GM23338 (cell line): ENCODE data around the gene NTNG2. TPM values are rescaled to one million over a fixed set of nuclear protein-coding genes. Genes with fewer than 3 reads are reported as not detected.

Experiments
- ATAC-seq: fragments of 200-7000 bp; cut with Tn5 transposase; 3 replicates; pipeline ENCODE4 v1.9.1; 2020
- DNase-seq: peaks from one replicate; pipeline ENCODE4 v3.0.0-alpha.2; 2015; ENCODE audit warnings: low spot score
- H2AFZ ChIP-seq: fragments of 200-600 bp; sonication (generic); 2 replicates; pipeline ENCODE4 v1.8.0; 2016; ENCODE audit warnings: antibody characterized with exemption, mild to moderate bottlenecking, moderate library complexity
- H3F3A ChIP-seq: fragments of 200-600 bp; sonication (generic); replicated peaks from 2 replicates; pipeline ENCODE4 v1.8.0; 2017; ENCODE audit warnings: antibody characterized with exemption, mixed run types, low read depth
- H3K27ac ChIP-seq: fragments of 200-600 bp; sonication (generic); 2 replicates; pipeline ENCODE4 v1.6.1; 2016; ENCODE audit warnings: low read depth
- H3K27me3 ChIP-seq: fragments of 200-600 bp; sonication (generic); 2 replicates; pipeline ENCODE4 v1.8.0; 2016; ENCODE audit warnings: mild to moderate bottlenecking, mixed run types, moderate library complexity; ENCODE audit not compliant: insufficient read depth
- H3K36me3 ChIP-seq: fragments of 200-600 bp; sonication (generic); 2 replicates; pipeline ENCODE4 v1.8.0; 2016; ENCODE audit warnings: mild to moderate bottlenecking; ENCODE audit not compliant: insufficient read depth
- H3K4me1 ChIP-seq: fragments of 200-600 bp; sonication (generic); 2 replicates; pipeline ENCODE4 v1.8.0; 2016; ENCODE audit warnings: mild to moderate bottlenecking, moderate library complexity; ENCODE audit not compliant: insufficient read depth
- H3K4me2 ChIP-seq: fragments of 200-600 bp; sonication (generic); 2 replicates; pipeline ENCODE4 v1.7.1; 2017; ENCODE audit warnings: mixed run types
- H3K4me3 ChIP-seq: fragments of 200-600 bp; sonication (generic); 2 replicates; pipeline ENCODE4 v1.6.1; 2016; ENCODE audit warnings: mixed run types
- H3K79me2 ChIP-seq: fragments of 200-600 bp; sonication (generic); replicated peaks from 2 replicates; pipeline ENCODE4 v1.8.0; 2017; ENCODE audit warnings: mild to moderate bottlenecking; ENCODE audit not compliant: insufficient read depth
- H3K9me2 ChIP-seq: fragments of 200-600 bp; sonication (generic); 2 replicates; pipeline ENCODE4 v1.8.0; 2017; ENCODE audit not compliant: insufficient read depth
- H4K20me1 ChIP-seq: fragments of 200-600 bp; sonication (generic); replicated peaks from 2 replicates; pipeline ENCODE4 v1.8.0; 2017; ENCODE audit warnings: mild to moderate bottlenecking; ENCODE audit not compliant: insufficient read depth
- H3K27ac Mint-ChIP-seq: 2 replicates; pipeline ENCODE4 v1.8.0; 2020; ENCODE audit warnings: inconsistent platforms, mild to moderate bottlenecking, moderate library complexity, mixed read lengths
- H3K27me3 Mint-ChIP-seq: 3 replicates; pipeline ENCODE4 v1.8.0; 2022; ENCODE audit warnings: low read depth, mild to moderate bottlenecking, moderate library complexity, mixed read lengths, inconsistent platforms; ENCODE audit not compliant: insufficient read depth, poor library complexity
- H3K36me3 Mint-ChIP-seq: 3 replicates; pipeline ENCODE4 v1.8.0; 2021; ENCODE audit warnings: low read depth, mild to moderate bottlenecking, inconsistent platforms, moderate library complexity, mixed read lengths
- H3K4me1 Mint-ChIP-seq: 3 replicates; pipeline ENCODE4 v1.8.0; 2020; ENCODE audit warnings: mild to moderate bottlenecking, inconsistent platforms, mixed read lengths
- H3K4me3 Mint-ChIP-seq: 3 replicates; pipeline ENCODE4 v1.8.0; 2021; ENCODE audit warnings: moderate library complexity, mild to moderate bottlenecking, inconsistent platforms, mixed read lengths
- H3K9me3 Mint-ChIP-seq: 3 replicates; pipeline ENCODE4 v1.8.0; 2020; ENCODE audit warnings: moderate library complexity, mild to moderate bottlenecking, inconsistent platforms, mixed read lengths
- CREB1 ChIP-seq: fragments of 250-450 bp; sonication (Bioruptor Pico); IDR thresholded peaks from 2 replicates; pipeline ENCODE4 v1.5.0; 2020; ENCODE audit warnings: low read depth, mild to moderate bottlenecking, moderate library complexity
- ETS1 ChIP-seq: IDR thresholded peaks from 2 replicates; pipeline ENCODE4 v1.6.1; 2016; ENCODE audit warnings: antibody characterized with exemption
- EZH2 ChIP-seq: fragments of 200-600 bp; sonication (generic); IDR thresholded peaks from one replicate; pipeline ENCODE4 v1.8.0; 2017; ENCODE audit warnings: antibody characterized with exemption, mild to moderate bottlenecking, low read depth; ENCODE audit not compliant: unreplicated experiment
- JUNB ChIP-seq: IDR thresholded peaks from one replicate; pipeline ENCODE4 v1.6.1; 2016; ENCODE audit warnings: antibody characterized with exemption; ENCODE audit not compliant: unreplicated experiment
- POLR2AphosphoS5 ChIP-seq: IDR thresholded peaks from 2 replicates; pipeline ENCODE4 v1.6.1; 2016; ENCODE audit warnings: antibody characterized with exemption, low read depth
- STAT1 ChIP-seq: IDR thresholded peaks from one replicate; pipeline ENCODE4 v1.6.1; 2016; ENCODE audit warnings: antibody characterized with exemption; ENCODE audit not compliant: unreplicated experiment
- ZNF331 ChIP-seq: fragments of 250-450 bp; sonication (Bioruptor Pico); IDR thresholded peaks from 2 replicates; pipeline ENCODE4 v1.5.0; 2020; ENCODE audit warnings: low read depth, mild to moderate bottlenecking, moderate library complexity
- polyA plus RNA-seq: library from polyadenylated mRNA; unstranded; fragments of >200 nt; fragmentation: Nextera tagmentation; extraction: Ambion mirVana; gene quantifications from 2 replicates; pipeline ENCODE4 v1.2.1, GENCODE V29; 2016
- total RNA-seq: library from RNA; depleted of rRNA; stranded (reverse); fragments of >200 nt; shearing (Covaris generic); gene quantifications from 2 replicates; pipeline ENCODE4 v1.2.3, GENCODE V29; 2014
- TF ChIP-seq, protein P1 (sequence below): IDR thresholded peaks from one replicate; pipeline ENCODE4 v1.6.1; 2018; ENCODE audit warnings: antibody characterized with exemption; ENCODE audit not compliant: unreplicated experiment
- TF ChIP-seq, protein P2 (sequence below): fragments of 250-450 bp; sonication (Bioruptor Pico); IDR thresholded peaks from 2 replicates; pipeline ENCODE4 v1.5.0; 2020; ENCODE audit warnings: mild to moderate bottlenecking, moderate library complexity

NTNG2 gene
- total and polyA plus RNA-seq, 2 experiments from 2014 or later = 0.99 to 1.7 TPM

DNA sequence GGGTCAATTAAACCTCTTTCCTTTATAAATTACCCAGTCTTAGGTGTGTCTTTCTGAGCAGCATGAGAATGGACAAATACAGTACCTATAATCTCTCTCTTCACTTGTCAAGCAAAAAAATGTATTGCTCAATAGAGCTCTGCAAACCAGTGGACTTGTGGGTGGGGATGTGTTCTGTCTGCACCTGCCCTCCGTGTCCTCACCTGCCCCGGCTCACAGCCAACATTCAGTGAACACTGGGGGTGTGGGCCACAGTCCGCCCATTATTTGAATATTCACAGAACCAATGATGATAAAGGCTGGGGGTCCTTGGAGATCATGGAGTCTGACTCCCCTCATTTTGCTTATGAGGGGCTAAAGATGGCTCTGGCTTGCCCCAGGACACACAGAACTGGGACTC is 45.3 kb upstream of the NTNG2 start (continued):
- TF ChIP-seq, protein P1, sequence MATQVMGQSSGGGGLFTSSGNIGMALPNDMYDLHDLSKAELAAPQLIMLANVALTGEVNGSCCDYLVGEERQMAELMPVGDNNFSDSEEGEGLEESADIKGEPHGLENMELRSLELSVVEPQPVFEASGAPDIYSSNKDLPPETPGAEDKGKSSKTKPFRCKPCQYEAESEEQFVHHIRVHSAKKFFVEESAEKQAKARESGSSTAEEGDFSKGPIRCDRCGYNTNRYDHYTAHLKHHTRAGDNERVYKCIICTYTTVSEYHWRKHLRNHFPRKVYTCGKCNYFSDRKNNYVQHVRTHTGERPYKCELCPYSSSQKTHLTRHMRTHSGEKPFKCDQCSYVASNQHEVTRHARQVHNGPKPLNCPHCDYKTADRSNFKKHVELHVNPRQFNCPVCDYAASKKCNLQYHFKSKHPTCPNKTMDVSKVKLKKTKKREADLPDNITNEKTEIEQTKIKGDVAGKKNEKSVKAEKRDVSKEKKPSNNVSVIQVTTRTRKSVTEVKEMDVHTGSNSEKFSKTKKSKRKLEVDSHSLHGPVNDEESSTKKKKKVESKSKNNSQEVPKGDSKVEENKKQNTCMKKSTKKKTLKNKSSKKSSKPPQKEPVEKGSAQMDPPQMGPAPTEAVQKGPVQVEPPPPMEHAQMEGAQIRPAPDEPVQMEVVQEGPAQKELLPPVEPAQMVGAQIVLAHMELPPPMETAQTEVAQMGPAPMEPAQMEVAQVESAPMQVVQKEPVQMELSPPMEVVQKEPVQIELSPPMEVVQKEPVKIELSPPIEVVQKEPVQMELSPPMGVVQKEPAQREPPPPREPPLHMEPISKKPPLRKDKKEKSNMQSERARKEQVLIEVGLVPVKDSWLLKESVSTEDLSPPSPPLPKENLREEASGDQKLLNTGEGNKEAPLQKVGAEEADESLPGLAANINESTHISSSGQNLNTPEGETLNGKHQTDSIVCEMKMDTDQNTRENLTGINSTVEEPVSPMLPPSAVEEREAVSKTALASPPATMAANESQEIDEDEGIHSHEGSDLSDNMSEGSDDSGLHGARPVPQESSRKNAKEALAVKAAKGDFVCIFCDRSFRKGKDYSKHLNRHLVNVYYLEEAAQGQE = no peak
- TF ChIP-seq ETS1 (no peak), JUNB (no peak)

DNA sequence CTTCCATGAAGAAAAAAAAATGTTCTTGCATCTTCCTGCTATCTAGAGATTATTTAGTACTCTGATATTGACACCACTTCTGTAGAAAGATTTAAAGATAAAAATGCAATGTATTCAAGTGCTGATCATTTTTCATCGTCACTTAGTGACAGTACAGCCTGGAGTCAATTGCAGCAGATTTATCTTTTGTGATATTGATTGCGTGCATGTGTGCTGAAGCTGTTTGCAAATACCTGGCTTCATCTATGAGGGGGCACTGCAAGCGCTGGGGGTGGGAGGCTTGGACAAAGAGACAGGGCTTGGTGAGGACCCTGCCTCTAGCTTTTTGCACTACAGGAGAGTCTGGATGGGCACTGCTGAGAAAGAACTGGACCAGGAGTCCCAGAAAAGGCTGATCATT is 44.2 kb upstream of the NTNG2 start:
- Mint-ChIP-seq H3K27ac (no peak overlapping the region), H3K9me3 (no peaks in the 10 kb centered on the region), H3K36me3 (no peaks in the 10 kb centered on the region), H3K4me3 (no peak overlapping the region), H3K4me1 (peaks cover 13% of the 10 kb centered on the region), H3K27me3 (peaks cover 8% of the 10 kb centered on the region)
- Histone ChIP-seq H3K27ac (no peak overlapping the region), H3K4me3 (no peak overlapping the region), H3K36me3 (no peaks in the 10 kb centered on the region), H3K27me3 (no peaks in the 10 kb centered on the region), H3K9me2 (no peaks in the 10 kb centered on the region), H4K20me1 (no peaks in the 10 kb centered on the region), H3F3A (no peaks in the 10 kb centered on the region), H3K79me2 (no peaks in the 10 kb centered on the region), H3K4me1 (peaks cover 8% of the 10 kb centered on the region), H2AFZ (no peak overlapping the region), H3K4me2 (no peak overlapping the region)
- DNase-seq = no peak
- no peak for ATAC-seq
- TF ChIP-seq ZNF331 (CRISPR knock-in tag) (no peak), EZH2 (no peak), CREB1 (CRISPR knock-in tag) (no peak), ETS1 (no peak), POLR2AphosphoS5 (no peak), JUNB (no peak), STAT1 (no peak)
- TF ChIP-seq, protein P2, sequence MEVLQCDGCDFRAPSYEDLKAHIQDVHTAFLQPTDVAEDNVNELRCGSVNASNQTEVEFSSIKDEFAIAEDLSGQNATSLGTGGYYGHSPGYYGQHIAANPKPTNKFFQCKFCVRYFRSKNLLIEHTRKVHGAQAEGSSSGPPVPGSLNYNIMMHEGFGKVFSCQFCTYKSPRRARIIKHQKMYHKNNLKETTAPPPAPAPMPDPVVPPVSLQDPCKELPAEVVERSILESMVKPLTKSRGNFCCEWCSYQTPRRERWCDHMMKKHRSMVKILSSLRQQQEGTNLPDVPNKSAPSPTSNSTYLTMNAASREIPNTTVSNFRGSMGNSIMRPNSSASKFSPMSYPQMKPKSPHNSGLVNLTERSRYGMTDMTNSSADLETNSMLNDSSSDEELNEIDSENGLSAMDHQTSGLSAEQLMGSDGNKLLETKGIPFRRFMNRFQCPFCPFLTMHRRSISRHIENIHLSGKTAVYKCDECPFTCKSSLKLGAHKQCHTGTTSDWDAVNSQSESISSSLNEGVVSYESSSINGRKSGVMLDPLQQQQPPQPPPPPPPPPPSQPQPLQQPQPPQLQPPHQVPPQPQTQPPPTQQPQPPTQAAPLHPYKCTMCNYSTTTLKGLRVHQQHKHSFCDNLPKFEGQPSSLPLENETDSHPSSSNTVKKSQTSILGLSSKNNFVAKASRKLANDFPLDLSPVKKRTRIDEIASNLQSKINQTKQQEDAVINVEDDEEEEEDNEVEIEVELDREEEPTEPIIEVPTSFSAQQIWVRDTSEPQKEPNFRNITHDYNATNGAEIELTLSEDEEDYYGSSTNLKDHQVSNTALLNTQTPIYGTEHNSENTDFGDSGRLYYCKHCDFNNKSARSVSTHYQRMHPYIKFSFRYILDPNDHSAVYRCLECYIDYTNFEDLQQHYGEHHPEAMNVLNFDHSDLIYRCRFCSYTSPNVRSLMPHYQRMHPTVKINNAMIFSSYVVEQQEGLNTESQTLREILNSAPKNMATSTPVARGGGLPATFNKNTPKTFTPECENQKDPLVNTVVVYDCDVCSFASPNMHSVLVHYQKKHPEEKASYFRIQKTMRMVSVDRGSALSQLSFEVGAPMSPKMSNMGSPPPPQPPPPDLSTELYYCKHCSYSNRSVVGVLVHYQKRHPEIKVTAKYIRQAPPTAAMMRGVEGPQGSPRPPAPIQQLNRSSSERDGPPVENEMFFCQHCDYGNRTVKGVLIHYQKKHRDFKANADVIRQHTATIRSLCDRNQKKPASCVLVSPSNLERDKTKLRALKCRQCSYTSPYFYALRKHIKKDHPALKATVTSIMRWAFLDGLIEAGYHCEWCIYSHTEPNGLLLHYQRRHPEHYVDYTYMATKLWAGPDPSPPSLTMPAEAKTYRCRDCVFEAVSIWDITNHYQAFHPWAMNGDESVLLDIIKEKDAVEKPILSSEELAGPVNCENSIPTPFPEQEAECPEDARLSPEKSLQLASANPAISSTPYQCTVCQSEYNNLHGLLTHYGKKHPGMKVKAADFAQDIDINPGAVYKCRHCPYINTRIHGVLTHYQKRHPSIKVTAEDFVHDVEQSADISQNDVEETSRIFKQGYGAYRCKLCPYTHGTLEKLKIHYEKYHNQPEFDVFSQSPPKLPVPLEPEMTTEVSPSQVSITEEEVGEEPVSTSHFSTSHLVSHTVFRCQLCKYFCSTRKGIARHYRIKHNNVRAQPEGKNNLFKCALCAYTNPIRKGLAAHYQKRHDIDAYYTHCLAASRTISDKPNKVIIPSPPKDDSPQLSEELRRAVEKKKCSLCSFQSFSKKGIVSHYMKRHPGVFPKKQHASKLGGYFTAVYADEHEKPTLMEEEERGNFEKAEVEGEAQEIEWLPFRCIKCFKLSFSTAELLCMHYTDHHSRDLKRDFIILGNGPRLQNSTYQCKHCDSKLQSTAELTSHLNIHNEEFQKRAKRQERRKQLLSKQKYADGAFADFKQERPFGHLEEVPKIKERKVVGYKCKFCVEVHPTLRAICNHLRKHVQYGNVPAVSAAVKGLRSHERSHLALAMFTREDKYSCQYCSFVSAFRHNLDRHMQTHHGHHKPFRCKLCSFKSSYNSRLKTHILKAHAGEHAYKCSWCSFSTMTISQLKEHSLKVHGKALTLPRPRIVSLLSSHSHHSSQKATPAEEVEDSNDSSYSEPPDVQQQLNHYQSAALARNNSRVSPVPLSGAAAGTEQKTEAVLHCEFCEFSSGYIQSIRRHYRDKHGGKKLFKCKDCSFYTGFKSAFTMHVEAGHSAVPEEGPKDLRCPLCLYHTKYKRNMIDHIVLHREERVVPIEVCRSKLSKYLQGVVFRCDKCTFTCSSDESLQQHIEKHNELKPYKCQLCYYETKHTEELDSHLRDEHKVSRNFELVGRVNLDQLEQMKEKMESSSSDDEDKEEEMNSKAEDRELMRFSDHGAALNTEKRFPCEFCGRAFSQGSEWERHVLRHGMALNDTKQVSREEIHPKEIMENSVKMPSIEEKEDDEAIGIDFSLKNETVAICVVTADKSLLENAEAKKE (CRISPR knock-in tag) = no peak
- TF ChIP-seq, protein P1 = no peak
